Adrenal gland (tissue), 12 donors: ENCODE measurements around the gene MYBPHL. TPM values are rescaled to one million over a fixed set of nuclear protein-coding genes. Genes with fewer than 3 reads are reported as not detected.

ENCODE experiments used
- DNase-seq, 7 donors: peaks; one replicate each; pipeline ENCODE4 v3.0.0-alpha.2; 2019 to 2020
- H3K27ac ChIP-seq, 5 donors: fragments of 200-600 bp; sonication (generic) in 4 of 5; 1 replicate in 3 of 5; 2 replicates in 2 of 5; pipeline versions ENCODE4 v1.5.1 to v1.8.0; 2016 to 2020; ENCODE audit warnings: mild to moderate bottlenecking in 1 of 5
- H3K27me3 ChIP-seq: fragments of 200-600 bp; 2 replicates; pipeline ENCODE4 v1.8.0; 2021
- H3K36me3 ChIP-seq, 2 donors: fragments of 200-600 bp; replicated peaks in 1 of 2; 1 replicate in 1 of 2; 2 replicates in 1 of 2; pipeline versions ENCODE4 v1.5.1 to v1.8.0; 2018 to 2022
- H3K4me1 ChIP-seq, 2 donors: fragments of 200-600 bp; replicated peaks in 1 of 2; 1 replicate in 1 of 2; 2 replicates in 1 of 2; pipeline versions ENCODE4 v1.5.1 to v1.8.0; 2018 to 2021
- H3K4me3 ChIP-seq, 4 donors: fragments of 200-600 bp; sonication (generic) in 3 of 4; one replicate each; pipeline ENCODE4 v1.5.1; 2016 to 2018
- H3K9me3 ChIP-seq, 3 donors: fragments of 200-600 bp; sonication (generic) in 1 of 3; replicated peaks in 1 of 3; 1 replicate in 2 of 3; 2 replicates in 1 of 3; pipeline versions ENCODE4 v1.5.1 to v1.8.0; 2016 to 2021
- CTCF ChIP-seq, 6 experiments: fragments of 450-650 bp in 4 of 6; fragments of 200-600 bp in 2 of 6; sonication (generic) in 1 of 6; IDR thresholded peaks; 1 replicate in 5 of 6; 2 replicates in 1 of 6; pipeline versions ENCODE4 v1.5.1 to v1.8.0; 2016 to 2021; ENCODE audit warnings: antibody characterized with exemption in 6 of 6, mild to moderate bottlenecking in 2 of 6, moderate library complexity in 1 of 6
- POLR2A ChIP-seq, 2 donors: fragments of 450-650 bp; IDR thresholded peaks; one replicate each; pipeline ENCODE4 v1.6.1; 2017; ENCODE audit warnings: antibody characterized with exemption in 2 of 2, mild to moderate bottlenecking in 2 of 2, moderate library complexity in 1 of 2
- WGBS, 4 donors: extraction: QIAGEN DNeasy Blood & Tissue Kit in 2 of 4; methylation state at CpG; one replicate each; pipeline versions ENCODE4 v1.1.5 to v1.1.7; 2013 to 2017; 5-methylcytosine and 5-hydroxymethylcytosine counted together
- intact Hi-C, 2 donors: fragments of 100-400 bp; cut with DNase I; formaldehyde crosslinking; loops; one replicate each; pipeline versions ENCODE4 v1.14.1 to v1.15.0; 2022 to 2023
- polyA plus RNA-seq, 3 donors: library from polyadenylated mRNA; stranded (reverse); fragments of 200-250 nt in 2 of 3; fragments of 350-450 nt in 1 of 3; fragmentation: Illumina TruSeq in 1 of 3; extraction: RNeasy Lipid Tissue Mini Kit (QIAGEN cat#74804) in 1 of 3; gene quantifications; one replicate each; pipeline ENCODE4 v1.2.3, GENCODE V29; 2013 to 2014
- total RNA-seq, 9 donors: library from RNA; depleted of rRNA in 4 of 9; stranded (reverse); fragments of >200 nt in 4 of 9; fragments of 120-200 nt in 1 of 9; fragmentation: NEBNext Ultra II Directional in 1 of 9; extraction: Animal tissue kit (Norgen Biotek cat#: 25700) in 1 of 9; gene quantifications; one replicate each; pipeline versions ENCODE4 v1.1.0 to v1.2.4, GENCODE V29; 2013 to 2023
- donor health status: healthy with polysubstance abuse.
- donor health status: Bipolar disorder and iron deficiency.
- donor health status: DM: yes; HTN: yes; CAD: no.
- donor health status: DM: no; HTN: no; CAD: no.
- donor health status: DM: no; HTN: no; CAD: no.
- donor health status: DM: yes; HTN: yes; CAD: no.

MYBPHL gene
- total and polyA plus RNA-seq, 12 donors = 0.32 to 12.3 (median 0.51) TPM; not detected in 6

GRCh38 chr1:109259674-109260557 lies 46.9 kb downstream of the MYBPHL start:
- Histone ChIP-seq H3K4me1 (peaks cover 0 to 3% of the 10 kb centered on the region in 2 donors), H3K27me3 (no peaks in the 10 kb centered on the region), H3K4me3 (no peak overlapping the region), H3K27ac (no peak overlapping the region), H3K36me3 (no peaks in the 10 kb centered on the region), H3K9me3 (no peaks in the 10 kb centered on the region)
- TF ChIP-seq CTCF (IDR thresholded peaks at IDR 0.05) = no peak
- no peak for TF ChIP-seq POLR2A (IDR thresholded peaks at IDR 0.05)
- no peak for DNase-seq
- 73 to 92% (median 80%) methylated on average over 6 to 7 of the region's 7 CpGs for WGBS, 4 donors
- intact Hi-C loops = loop anchor here (5.0 kb wide), 2 partner anchors 137 to 142 kb away; partner anchors contain the start of gene SORT1 (in 1 of the 2)

GRCh38 chr1:109258481-109259466 lies 48.0 kb downstream of the MYBPHL start:
- DNase-seq = peak in 1 of 7 donors; percentile 19
- Histone ChIP-seq H3K9me3 (no peaks in the 10 kb centered on the region), H3K27me3 (no peaks in the 10 kb centered on the region), H3K36me3 (no peaks in the 10 kb centered on the region), H3K27ac (no peak overlapping the region), H3K4me1 (peaks cover 0 to 8% of the 10 kb centered on the region in 2 donors), H3K4me3 (no peak overlapping the region)
- WGBS, 4 donors = 89 to 91% (median 90%) methylated on average over 55 to 69 of the region's 69 CpGs
- intact Hi-C loops = no loop called here
- no peak for TF ChIP-seq CTCF (IDR thresholded peaks at IDR 0.05)
- TF ChIP-seq POLR2A (IDR thresholded peaks at IDR 0.05) = no peak

GRCh38 chr1:109257682-109258421 lies 49.0 kb downstream of the MYBPHL start:
- no peak for DNase-seq
- no peak overlapping the region for H3K4me3 ChIP-seq
- no peaks in the 10 kb centered on the region for H3K36me3 ChIP-seq
- intact Hi-C loops = no loop called here
- peaks cover 0 to 8% of the 10 kb centered on the region in 2 donors for H3K4me1 ChIP-seq
- H3K27ac ChIP-seq = no peak overlapping the region
- H3K9me3 ChIP-seq = no peaks in the 10 kb centered on the region
- no peaks in the 10 kb centered on the region for H3K27me3 ChIP-seq
- TF ChIP-seq CTCF (IDR thresholded peaks at IDR 0.05) = no peak
- no peak for TF ChIP-seq POLR2A (IDR thresholded peaks at IDR 0.05)
- WGBS, 4 donors = 87 to 91% (median 88%) methylated on average over 8 to 15 of the region's 15 CpGs
